Glutamatergic neuron (in vitro differentiated cells): Measurements from ENCODE around the gene NR3C2. TPM values are rescaled to one million over a fixed set of nuclear protein-coding genes. Genes with fewer than 3 reads are reported as not detected.

Experiments
- DNase-seq: peaks from one replicate; pipeline ENCODE4 v3.0.0; 2022
- H3K27ac Mint-ChIP-seq: one replicate; pipeline ENCODE4 v1.8.0; 2020; ENCODE audit warnings: mild to moderate bottlenecking, mixed read lengths, inconsistent platforms; ENCODE audit not compliant: unreplicated experiment
- H3K27me3 Mint-ChIP-seq: one replicate; pipeline ENCODE4 v1.8.0; 2020; ENCODE audit warnings: mild to moderate bottlenecking, moderate library complexity, mixed read lengths, inconsistent platforms; ENCODE audit not compliant: unreplicated experiment
- H3K36me3 Mint-ChIP-seq: one replicate; pipeline ENCODE4 v1.8.0; 2020; ENCODE audit warnings: mild to moderate bottlenecking, mixed read lengths, inconsistent platforms; ENCODE audit not compliant: unreplicated experiment
- H3K4me1 Mint-ChIP-seq: one replicate; pipeline ENCODE4 v1.8.0; 2020; ENCODE audit warnings: mild to moderate bottlenecking, low read depth, mixed read lengths, inconsistent platforms; ENCODE audit not compliant: unreplicated experiment
- H3K4me3 Mint-ChIP-seq: one replicate; pipeline ENCODE4 v1.8.0; 2020; ENCODE audit warnings: mild to moderate bottlenecking, mixed read lengths, inconsistent platforms; ENCODE audit not compliant: unreplicated experiment
- H3K9me3 Mint-ChIP-seq: one replicate; pipeline ENCODE4 v1.8.0; 2020; ENCODE audit warnings: mild to moderate bottlenecking, moderate library complexity, mixed read lengths, inconsistent platforms; ENCODE audit not compliant: unreplicated experiment
- total RNA-seq: library from RNA; stranded (reverse); fragmentation: NEBNext Ultra II Directional; extraction: Animal tissue kit (Norgen Biotek cat#: 25700); gene quantifications from one replicate; pipeline ENCODE4 v1.2.1, GENCODE V29; 2021; ENCODE audit not compliant: unreplicated experiment
- TF ChIP-seq, protein P1 (sequence below): fragments of 200-600 bp; sonication (generic); IDR thresholded peaks from one replicate; pipeline ENCODE4 v1.5.0; 2021; ENCODE audit not compliant: partially characterized antibody, unreplicated experiment

Gene NR3C2
- total RNA-seq, 1 donor from 2014 or later, result 0.29 TPM

DNA sequence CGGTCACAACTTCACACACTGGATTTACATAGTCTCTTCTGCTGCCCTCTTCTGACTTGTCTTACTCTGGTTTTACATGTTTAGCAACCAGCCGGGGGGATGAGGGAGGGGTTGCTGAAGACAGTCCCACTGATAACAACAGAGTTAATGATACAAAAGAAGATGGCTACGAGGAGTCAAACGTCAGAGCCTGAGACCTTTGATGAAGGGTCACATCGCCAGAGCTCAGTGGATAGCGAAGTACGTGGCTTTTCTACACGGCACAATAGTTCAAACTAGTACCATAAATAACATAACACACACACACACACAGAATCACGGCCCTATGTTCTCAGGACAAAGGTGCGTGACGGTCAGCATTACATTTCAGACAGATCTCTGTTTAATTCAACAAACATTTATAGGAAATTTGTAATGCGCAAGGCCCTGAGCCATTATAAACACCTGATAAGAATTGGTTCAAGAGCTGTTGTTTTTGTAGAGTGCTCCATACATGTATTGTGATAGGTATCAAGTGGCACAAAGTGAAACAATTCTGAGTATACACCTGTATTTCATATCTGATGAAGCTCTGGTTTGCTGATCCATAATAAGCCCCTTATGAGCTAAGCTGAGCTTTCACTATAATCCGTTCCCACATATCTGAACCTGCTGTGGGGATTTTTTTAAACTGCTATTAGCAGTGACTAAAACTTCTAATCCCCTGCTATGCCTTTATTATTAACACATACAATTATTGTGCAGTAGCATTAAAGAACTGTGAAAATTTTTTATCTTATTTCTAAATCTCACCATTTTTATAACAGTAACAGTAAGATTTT lies 100.0 kb downstream of the NR3C2 start:
- H3K4me3 Mint-ChIP-seq, result no peak overlapping the region
- H3K36me3 Mint-ChIP-seq, result no peaks in the 10 kb centered on the region
- no peak overlapping the region for H3K27ac Mint-ChIP-seq
- no peaks in the 10 kb centered on the region for H3K4me1 Mint-ChIP-seq
- TF ChIP-seq, protein P1, sequence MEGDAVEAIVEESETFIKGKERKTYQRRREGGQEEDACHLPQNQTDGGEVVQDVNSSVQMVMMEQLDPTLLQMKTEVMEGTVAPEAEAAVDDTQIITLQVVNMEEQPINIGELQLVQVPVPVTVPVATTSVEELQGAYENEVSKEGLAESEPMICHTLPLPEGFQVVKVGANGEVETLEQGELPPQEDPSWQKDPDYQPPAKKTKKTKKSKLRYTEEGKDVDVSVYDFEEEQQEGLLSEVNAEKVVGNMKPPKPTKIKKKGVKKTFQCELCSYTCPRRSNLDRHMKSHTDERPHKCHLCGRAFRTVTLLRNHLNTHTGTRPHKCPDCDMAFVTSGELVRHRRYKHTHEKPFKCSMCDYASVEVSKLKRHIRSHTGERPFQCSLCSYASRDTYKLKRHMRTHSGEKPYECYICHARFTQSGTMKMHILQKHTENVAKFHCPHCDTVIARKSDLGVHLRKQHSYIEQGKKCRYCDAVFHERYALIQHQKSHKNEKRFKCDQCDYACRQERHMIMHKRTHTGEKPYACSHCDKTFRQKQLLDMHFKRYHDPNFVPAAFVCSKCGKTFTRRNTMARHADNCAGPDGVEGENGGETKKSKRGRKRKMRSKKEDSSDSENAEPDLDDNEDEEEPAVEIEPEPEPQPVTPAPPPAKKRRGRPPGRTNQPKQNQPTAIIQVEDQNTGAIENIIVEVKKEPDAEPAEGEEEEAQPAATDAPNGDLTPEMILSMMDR, result no peak
- H3K27me3 Mint-ChIP-seq, result peaks cover 1% of the 10 kb centered on the region
- H3K9me3 Mint-ChIP-seq, result no peaks in the 10 kb centered on the region
- DNase-seq, result no peak

DNA sequence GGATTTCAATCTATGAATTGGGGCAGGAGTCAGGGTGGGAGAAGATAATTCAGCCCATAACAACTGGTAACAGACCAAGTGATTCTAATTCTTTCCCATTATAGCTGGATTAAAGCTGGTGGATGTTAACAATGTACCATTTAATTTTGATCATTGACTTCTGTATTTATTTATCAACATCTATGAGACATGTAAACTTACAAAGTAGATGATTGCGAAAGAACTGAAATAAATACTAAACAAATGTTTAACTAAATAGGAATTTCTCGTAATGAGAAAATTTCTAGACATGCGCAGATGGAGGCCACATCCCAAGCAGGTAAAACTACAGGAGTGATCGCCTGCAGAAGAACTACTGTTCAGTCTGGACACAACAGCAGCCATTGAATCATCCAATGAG lies 107.1 kb downstream of the NR3C2 start:
- H3K27me3 Mint-ChIP-seq, result no peaks in the 10 kb centered on the region
- H3K9me3 Mint-ChIP-seq, result peaks cover 1% of the 10 kb centered on the region
- no peak for DNase-seq
- no peak overlapping the region for H3K4me3 Mint-ChIP-seq
- H3K4me1 Mint-ChIP-seq, result peaks cover 1% of the 10 kb centered on the region
- TF ChIP-seq, protein P1, result no peak
- H3K27ac Mint-ChIP-seq, result no peak overlapping the region
- H3K36me3 Mint-ChIP-seq, result no peaks in the 10 kb centered on the region

DNA sequence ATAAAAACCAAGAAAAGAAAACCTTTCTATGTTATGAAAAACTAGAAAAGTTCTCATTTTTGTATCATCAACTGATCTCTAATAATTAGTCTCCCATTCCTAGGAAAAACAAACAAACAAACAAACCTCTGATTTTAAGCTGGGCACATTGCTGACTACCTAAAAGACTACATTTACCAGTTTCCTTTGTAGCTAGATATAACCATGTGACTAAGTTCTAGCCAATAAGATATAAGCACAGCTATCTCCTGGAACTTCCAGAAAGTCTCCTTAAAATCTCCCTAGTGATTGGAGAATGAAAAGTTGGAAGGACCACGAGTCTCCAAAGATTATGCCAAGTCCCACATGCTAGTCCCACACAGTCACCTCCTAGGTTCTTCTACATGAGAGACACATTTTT lies 108.9 kb downstream of the NR3C2 start:
- Mint-ChIP-seq H3K4me3 (no peak overlapping the region), H3K27me3 (no peaks in the 10 kb centered on the region), H3K27ac (no peak overlapping the region), H3K9me3 (peaks cover 1% of the 10 kb centered on the region), H3K36me3 (no peaks in the 10 kb centered on the region), H3K4me1 (peaks cover 1% of the 10 kb centered on the region)
- DNase-seq, result no peak
- TF ChIP-seq, protein P1, result no peak

DNA sequence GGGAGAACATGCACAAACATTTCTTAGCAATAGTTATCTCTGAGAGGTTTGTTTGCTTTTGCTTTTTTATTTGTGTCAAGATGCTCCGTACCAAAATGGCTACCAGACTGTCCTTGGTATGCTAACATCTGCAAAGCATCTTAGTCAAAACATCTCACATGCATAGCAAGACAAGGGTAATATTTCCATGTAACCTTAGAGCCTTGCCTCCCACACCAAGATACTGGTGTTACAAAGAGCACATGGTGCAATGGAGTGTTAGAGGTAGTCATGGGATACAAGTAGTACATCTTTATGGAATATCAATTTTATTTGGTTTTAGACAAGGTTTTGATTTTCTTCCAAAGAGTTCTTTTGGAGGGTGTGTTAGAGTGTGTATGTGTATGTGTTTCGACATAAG lies 109.7 kb downstream of the NR3C2 start:
- Mint-ChIP-seq H3K4me1 (peaks cover 1% of the 10 kb centered on the region), H3K36me3 (no peaks in the 10 kb centered on the region), H3K9me3 (peaks cover 1% of the 10 kb centered on the region), H3K27me3 (no peaks in the 10 kb centered on the region), H3K4me3 (no peak overlapping the region), H3K27ac (no peak overlapping the region)
- DNase-seq, result no peak
- TF ChIP-seq, protein P1, result no peak

DNA sequence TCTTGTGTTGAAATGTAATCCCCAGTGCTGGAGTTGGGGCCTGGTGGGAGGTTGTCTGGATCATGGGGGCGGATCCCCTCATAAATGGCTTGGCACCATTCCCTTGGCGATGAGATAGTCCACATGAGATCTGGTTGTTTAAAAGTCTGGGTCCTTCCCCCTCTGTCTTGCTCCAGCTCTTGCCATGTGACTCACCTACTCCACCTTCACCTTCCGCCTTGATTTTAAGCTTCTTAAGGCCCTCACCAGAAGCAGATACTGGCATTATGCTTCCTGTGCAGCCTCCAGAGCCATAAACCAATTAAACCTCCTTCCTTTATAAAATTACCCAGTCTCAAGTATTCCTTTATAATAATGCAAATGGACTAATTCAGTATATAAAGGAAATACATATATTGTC lies 111.5 kb downstream of the NR3C2 start:
- DNase-seq, result no peak
- TF ChIP-seq, protein P1, result no peak
- Mint-ChIP-seq H3K36me3 (no peaks in the 10 kb centered on the region), H3K27ac (no peak overlapping the region), H3K4me1 (no peaks in the 10 kb centered on the region), H3K27me3 (no peaks in the 10 kb centered on the region), H3K9me3 (peaks cover 1% of the 10 kb centered on the region), H3K4me3 (no peak overlapping the region)
